HG02763 (cell line): ENCODE results near the gene MOB2.

ENCODE experiments used
- ATAC-seq: cut with Tn5 transposase; IDR thresholded peaks from one replicate; pipeline ENCODE4 v1.9.1; 2021; ENCODE audit warnings: mild to moderate bottlenecking, moderate library complexity; ENCODE audit not compliant: unreplicated experiment

MOB2 gene

DNA sequence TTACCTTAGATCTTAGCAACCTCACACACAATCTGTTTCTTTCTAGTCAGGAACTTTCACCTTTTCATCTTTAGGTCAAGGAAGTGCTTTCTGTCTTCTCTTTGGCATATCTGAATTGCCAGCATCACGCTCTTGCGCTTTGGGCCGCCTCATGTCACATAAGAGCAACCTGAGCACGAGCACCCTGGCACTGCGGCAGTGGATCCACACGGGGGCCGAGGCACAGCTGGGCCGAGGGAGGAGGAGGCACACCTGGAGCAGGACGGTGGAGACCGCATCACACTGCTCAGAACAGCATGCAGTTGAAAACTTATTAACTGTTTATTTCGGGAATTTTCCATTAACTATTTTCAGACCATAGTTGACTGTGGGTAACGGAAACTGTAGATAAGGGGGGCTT, 10.7 kb downstream of the MOB2 start:
- no peak for ATAC-seq

DNA sequence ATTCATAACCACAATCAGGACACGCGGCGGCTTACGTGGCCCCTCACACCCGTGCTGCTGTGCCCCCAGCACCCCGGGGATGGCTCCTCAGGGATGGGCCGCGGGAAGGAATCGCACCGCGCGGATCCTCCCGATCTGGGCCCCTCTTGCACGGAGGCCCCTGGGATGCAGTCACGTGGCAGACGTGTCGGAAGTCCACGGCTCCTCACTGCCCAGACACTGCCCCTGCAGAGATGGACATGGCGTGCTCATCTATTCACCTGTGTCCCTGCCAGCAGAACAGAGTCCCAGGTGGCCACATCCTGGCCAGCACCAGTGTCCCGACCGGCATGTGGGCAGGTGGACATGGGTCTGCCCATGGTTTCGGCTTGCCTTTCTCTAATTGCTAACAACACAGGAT, 12.8 kb downstream of the MOB2 start:
- no peak for ATAC-seq

DNA sequence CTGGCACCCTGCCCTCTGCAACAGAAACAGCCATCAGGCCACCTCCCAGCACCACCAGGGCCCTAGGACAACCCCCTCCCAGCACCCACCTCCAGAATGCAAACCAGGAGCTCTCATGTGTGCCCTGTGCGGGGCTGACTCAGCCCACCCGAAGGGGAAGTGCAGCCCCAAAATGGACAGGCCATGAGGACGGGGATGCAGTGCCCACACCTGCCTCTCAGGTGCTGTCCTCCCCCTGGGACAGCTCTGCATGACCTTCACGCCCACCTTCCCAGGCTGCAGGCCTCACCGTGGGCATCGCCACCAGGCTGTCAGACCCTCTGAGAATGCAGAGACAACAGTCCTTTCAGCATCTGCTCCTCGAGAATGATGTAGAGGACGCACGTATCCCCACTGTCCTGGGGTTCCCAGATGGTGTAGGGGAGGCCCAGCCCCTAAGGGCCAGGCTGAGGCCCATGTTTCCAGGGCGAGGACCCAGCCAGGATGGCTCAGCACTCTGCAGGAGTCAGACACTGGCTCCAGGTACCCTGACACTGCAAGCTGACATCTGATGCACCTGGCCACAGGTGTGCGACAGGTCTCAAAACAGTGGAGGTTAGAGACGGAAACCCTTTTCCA, 13.5 kb downstream of the MOB2 start:
- ATAC-seq = no peak

DNA sequence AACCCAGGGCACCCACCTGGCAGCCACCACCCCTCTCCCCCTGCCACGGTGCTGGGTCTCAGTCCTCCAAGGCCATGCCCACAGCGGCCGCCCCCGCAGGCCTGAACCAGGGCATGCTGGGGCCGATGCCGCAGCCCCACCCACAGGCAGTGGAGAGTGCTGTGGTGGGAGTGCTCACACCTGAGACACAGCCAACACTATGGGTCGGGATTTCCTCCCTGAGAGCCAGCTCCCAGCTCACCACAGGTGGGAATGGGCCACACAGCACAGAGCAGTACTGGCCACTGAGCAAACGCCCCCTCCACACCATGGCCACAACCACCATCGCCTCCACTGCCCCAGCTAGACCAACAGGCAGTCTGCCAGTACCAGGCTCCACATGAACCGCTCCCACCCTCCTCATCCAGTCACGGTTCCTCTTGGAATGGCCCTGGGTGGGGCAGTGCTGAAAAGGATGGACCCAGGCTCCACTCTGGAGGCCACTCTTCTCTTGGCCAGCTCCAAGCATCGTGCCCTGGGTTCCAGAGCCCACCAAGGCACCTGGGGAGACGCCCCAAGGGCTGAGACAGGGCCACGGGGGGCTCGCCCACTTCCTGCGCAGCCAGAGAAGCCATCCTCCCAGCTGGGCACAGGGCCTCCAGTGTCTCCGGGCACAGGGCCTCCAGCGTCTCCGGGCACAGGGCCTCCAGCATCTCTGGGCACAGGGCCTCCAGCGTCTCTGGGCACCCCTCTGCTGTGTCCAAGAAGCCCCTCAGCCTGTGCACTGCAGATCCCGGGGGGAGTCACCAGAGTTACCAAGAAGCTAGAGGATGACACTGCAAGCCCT, 14.2 kb downstream of the MOB2 start:
- no peak for ATAC-seq

DNA sequence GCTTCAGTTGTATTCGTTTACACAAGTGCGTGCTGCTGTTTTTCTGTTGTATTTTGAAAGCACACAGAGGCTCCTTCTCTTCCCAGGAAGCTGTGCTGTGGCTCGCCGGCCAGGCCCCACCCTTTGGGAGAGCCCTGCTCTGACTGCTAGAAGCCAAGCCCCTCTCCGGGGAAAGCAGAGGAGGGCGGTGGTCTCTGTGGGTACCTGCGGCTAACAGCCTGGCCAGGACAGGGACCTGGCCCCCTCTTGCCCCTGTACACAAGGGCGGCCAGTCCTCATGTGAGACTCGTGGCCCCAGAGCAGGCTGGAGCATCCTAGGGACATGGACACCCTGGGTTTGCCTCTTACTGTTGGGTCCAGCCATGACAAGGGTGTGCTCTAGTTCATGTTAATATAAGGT, 14.8 kb downstream of the MOB2 start:
- ATAC-seq = no peak

DNA sequence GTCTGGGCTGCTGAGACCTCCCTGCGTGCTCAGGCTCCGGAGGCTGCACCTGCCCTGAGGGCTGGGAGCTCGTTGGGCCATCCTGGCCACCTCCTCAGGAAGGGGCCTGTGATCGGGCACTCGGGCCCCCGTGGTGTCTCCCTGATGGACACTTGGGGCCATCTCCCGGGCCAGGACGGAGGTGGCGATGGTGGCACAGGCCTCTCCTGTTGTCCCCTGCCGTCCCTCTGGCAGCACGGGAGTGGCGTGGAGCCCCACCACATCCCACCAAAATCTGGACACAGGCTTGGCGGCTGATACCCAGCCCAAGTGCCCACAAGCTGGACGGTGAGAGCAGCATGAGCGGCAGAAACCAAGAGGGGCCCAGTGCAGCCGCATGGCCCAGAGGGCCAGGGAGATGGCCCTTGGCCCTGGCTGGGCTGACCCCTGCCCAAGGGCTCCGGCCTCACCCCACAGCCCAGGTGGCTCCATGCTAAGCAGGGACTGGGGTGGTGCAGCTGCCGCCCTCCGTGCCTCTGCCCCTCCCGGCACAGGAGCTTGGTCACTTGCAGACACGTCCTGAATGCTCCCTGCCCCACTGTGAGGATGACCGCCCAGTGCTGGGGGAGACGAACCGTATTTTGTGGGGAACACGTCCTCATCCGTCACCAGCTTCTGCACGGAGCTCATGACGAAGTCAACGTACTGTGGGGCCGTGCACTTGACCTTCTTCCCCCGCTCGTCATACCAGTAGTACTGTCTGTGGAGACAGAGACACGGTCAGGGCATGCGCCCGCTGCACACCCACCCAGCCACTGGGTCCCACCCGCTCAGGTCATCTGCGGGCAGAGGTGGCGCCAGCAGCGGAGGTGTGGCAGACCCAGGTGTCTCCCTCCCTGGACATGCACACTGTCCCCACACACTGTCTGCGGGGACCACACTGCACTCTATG, 15.6 kb downstream of the MOB2 start:
- ATAC-seq = no peak

DNA sequence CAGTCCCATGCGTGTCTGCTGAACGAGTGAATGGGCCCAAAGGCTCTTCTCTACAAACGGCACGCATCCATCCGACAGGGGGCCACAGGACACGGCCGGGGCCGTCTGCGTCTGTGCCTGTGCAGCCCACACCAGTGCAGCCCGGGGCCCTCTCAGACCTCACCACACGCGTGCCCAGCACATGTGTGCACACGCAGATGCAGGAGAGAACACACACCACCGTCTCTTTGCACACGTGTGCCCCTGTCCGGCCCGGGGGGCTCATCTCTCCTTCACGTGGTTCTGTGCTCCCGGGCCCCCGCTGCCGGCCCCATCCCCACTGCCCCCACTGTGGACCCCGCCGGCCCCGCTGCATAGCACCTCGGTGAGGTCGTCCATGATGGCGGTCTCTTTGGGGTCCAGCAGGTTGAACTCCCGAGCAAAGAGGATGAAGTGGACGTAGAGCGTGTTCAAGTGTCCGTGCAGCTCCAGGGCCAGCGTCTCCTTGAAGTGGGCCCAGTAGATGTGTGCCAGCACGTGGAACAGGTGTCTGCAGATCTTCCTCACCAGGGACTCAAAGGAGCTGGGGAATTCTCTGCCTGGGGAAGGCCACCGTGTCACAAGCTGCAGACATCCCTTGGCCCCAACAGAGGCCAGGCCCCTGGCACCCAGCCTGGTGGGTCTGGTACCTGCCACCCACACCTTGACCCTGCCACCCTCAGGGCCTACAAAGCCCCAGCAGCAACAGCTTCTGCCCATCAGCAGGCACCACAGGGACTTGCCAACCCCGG, 16.5 kb downstream of the MOB2 start:
- ATAC-seq = no peak

DNA sequence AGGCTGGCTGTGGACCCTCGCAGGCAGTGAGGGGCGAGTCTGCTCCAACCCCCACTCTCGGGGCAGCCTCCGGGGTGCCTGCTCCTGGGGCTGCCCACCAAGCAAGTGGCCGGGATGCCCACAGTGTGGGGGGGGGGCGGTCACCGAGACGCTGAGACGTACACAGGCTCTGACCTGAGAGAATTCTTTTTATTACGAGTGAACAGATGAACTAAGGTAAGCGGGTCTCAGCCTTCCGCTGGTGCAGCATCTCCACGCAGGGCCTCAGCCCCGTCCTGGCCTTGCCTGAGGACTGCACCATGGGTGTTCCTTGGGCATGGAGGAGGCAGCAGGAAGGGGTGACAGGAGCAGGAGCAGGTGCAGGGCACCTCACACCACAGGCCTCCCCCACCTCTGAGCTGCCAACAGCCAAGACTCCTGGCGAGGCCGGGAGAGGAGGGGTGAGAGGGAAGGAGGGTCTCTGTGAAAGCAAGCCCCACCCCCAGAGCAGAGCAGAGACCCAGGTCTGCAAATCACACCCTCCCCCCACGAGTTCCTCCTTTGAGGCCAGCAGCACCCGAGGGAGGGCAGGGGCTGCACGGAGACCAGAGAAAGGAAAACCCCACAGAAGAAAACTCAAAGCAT, 17.2 kb downstream of the MOB2 start:
- ATAC-seq = no peak

DNA sequence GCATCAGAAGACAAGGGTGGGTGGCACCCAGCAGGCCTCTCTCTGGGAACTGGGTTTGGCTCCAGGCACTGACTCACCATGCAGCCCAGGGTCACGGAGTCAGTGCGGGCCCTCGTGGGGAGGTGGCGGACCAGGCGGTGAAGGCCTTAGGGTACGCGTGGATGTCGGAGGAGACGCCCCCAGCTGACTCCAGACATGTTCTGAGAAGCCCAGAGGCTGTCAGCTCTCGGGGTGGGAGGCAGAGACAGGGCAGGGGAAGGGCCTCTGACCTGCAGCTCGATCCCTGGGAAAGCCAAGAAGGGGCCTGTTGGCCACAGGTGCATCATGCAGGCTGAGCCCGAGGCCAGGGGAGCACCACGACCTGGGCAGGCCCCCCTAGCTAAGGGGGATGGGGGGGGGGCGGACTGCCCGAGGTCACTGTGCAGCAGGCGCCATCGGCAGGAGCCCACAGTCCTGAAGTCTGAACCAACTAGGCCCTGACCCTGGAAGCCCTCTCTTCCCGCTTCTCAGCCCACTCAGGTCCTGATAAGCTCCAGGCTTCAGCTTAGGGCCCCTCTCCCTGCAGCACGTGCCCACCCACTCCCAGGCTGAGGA, 18.0 kb downstream of the MOB2 start:
- no peak for ATAC-seq

DNA sequence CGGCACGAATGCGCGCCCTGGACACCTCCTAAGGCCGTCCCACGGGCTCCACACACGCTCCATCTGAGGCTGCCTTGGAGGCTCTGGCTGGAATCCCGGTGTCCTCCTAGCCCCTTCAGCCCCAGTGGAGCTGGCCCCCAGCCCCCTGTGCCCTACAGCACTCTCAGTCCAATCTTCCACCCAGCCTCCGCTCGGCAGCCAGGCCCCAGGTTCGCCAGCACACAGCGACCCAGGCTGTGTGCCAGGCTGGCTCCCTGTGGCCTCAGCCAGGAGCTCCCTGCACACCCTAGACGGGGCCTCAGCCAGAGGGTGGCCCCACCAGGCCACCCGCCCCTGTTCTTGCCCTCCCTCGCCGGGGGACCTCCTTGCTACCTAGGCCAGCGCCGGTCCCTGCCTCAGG, 18.6 kb downstream of the MOB2 start:
- no peak for ATAC-seq

DNA sequence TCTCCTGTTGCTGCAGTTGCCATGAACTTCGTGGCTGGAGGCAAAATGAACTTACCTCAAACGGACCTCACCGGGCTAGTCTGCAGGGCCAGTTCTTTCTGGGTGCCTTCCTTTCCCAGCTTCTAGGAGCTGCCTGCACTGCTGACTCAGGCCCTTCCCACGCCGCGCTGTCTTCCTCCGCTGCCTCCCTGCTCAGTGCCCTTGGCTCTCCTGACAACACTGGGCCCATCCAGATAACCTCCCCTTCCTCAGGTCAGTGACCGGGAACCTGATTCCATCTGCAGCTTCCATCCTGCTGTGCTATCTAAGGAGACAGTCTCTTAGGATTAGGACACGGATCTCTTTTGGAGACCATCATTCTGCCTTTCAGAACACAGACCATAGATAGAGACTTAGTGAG, 19.3 kb downstream of the MOB2 start:
- ATAC-seq = no peak

DNA sequence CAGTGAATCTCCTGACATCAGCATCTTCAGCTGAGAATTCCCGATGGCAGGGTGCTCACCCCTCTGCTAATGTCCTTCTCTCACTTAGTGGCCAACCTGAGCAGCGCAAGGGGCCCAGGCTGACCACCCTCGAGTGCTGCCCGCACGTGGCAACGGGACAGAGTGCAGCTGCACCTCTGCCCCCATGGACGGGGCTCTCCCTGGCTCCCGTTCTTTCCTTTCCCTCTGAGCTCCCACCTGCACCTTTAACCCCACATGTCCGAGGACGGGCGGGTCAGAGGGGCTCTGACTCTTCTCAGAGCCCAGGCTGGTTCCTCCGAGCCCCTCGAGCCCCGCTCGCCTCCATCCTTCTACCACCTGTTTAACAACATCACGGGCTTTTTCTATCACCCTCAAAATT, 19.8 kb downstream of the MOB2 start:
- no peak for ATAC-seq

DNA sequence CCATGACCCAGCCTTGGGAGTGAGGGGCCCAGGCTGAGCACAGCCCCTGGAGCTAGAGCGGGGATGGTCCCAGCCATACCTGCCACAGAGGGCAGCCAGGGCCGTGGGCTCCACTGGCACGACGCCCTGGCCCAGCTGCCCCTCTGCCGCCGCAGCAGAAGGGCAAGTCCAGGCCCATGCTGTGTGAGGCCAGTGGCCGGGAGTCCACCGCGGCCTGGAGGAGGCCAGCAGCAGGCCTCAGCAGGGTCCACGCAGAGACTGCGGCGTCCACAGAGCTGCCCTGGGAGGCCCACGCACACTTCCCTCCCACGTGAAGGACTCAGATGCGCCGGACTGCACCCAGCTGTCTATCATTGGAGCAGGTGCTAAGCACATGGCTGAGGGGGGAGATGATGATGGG, 23.5 kb downstream of the MOB2 start:
- ATAC-seq = no peak

DNA sequence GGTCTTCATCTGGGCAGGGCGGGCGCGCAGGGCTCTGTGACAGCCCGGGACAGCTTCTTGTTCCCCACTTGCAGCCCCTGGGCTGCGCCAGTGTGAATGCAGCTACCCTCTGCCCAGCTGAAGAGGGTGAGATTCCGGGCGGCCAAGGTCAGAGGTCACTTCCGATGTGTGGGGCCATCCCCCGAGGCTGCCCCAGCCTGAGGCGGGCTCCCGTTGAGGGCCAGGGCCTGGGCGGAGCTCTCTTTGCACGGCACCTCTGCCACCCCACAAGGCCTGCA, 23.9 kb downstream of the MOB2 start:
- no peak for ATAC-seq

DNA sequence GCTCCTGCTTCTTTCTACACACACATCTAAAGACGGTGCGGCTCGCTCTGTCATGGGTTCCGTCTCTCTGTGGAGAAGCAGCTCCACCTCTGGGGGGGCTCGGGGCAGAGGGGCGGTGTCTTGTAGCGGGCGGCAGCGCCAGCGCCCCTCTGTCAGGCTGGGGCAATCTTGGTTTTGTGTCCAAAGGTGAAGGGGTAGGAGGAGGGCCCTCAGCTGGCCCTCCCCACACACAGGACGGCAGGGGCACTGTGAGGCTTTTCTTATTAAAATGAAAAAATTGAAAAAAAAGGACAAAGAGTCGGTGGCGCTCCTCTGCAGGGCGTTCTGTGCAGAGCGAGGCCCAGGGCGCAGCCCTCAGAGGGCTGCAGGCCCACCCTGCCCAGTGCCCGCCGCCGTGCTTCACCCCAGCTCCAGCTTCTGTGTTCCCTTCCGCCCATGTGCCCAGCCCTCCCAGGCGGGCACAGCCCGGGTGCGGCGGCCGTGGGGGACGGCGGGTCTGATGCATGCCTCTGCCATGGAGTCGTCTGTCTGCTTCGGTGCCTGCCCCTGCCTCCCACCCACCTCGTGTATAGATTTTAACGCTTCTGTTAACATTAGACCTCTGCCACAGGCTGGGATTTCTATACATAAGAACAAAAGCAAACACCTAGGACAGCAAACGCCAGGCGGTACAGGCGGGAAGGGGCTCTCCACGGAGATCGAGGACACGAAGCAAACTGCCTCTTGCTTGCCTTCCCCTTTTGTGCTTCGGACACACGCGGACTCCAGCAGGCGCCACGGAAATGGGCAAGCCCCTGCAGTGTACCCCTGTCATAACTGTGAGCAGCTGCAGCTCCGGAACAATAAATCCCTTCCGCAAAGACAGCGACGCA, 24.5 kb downstream of the MOB2 start:
- ATAC-seq = no peak

DNA sequence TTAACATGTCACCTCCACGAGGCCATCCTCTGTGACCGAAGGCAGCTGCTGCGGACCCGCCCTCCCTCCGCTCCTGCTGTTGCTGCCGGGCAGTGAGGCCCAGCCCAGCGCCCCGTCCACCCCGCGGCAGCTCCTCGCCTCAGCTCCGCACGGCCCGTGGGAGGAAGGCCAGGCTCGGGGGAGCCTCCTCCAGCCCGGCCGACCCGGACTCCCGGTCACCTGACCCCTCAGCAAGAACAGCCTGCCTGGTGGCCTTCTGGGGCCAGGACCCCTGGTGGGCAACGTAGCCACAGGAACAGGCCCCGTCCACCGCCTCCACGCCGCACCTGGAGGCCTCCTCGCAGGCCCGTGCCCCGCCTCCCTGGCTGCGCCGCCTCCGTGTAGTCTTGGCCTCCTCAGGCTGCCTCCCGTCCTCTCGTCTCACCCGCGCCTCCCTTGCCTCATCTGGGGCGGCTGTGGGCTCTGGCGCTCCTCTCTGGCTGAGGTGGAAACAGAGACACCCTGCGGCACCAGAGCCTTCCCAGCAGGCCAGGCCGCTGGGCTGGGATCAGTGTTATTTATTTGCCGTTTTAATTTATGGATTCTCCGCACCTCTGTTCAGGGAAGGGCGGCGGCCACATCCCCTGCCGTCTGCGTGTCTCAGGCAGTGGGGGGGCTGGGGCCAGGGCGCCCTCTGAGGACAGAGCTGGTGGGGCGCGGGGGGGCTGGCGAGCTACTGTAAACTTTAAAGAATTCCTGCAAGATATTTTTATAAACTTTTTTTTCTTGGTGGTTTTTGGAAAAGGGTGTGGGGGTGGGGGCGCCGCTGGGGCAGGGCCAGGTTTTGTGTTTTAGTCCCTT, 25.4 kb downstream of the MOB2 start:
- ATAC-seq = no peak

DNA sequence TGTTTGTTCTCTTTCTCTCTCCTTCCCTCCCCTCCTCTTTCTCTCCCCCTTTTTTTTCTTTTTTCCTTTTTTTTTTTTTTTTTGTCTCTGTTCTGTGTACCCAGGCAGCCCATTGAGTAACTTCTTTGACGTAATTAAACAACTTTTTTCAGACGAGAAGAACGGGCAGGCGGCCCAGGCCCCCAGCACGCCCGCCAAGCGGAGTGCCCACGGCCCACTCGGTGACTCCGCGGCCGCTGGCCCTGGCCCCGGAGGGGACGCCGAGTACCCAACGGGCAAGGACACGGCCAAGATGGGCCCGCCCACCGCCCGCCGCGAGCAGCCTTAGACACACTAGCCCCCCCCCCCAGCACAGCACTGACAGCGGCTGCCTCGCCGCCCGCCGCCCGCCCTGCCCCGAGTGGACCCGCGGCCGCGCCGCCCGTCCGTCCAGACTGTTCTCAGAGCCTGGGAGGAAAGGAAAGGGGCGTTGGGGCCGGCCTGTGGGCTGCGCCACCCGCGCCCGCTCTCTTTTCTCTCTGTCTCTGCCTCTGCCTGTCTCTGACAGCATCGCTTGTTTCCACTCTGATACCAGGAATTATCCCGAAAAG, 26.1 kb downstream of the MOB2 start:
- ATAC-seq = no peak

DNA sequence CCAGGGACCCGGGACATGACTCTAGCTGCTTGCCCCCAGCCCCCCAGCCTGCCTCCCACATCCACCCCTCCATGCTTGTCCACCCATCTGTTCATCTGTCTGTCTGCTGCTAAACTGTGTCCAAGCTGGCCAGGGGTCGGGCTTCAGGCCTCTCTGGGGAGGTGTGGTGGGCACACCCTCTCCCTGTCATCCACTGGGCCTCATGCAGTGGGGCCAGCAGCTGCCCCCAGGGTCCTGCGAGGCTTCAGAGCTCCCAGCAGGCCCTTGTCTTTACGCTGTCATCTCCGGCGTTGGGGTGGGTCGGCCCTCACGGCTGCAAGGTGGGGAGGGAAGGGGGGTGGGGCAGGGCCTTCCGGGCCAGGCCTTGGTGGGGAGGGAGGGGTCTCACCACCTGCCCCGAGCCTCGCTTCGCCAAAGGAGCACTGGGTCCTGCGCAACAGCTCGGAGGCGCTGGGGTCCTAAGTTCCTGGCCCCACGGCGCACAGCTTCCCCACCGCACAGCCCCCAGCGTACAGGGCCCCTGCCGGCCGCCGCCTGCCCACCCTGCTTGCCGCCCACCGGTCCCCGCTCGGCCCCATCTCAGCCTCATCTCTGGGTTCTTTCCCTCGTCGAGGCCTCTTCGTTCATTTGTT, 26.7 kb downstream of the MOB2 start:
- no peak for ATAC-seq
